K562 (cell line): ENCODE data around the gene HIF1A. TPM values are rescaled to one million over a fixed set of nuclear protein-coding genes. Genes with fewer than 3 reads are reported as not detected.

Experiments used
- FOXM1 ChIP-seq, 2 experiments: fragments of 450-650 bp in 1 of 2; sonication (generic) in 1 of 2; formaldehyde crosslinking in 1 of 2; IDR thresholded peaks; 2 replicates each; pipeline versions ENCODE4 v1.6.1 to v1.9.0; 2017 to 2022; ENCODE audit warnings: low read depth in 2 of 2, mild to moderate bottlenecking in 2 of 2, missing genetic modification reagents in 1 of 2, moderate library complexity in 1 of 2
- NCOA2 ChIP-seq, 2 experiments: fragments of 450-650 bp; IDR thresholded peaks; 2 replicates each; pipeline ENCODE4 v1.6.1; 2018; ENCODE audit warnings: mild to moderate bottlenecking in 2 of 2, moderate library complexity in 1 of 2; ENCODE audit not compliant: partially characterized antibody in 2 of 2
- SP2 ChIP-seq: IDR thresholded peaks from 2 replicates; pipeline ENCODE4 v1.6.1; 2011; ENCODE audit warnings: mild to moderate bottlenecking, low read depth, low read length, moderate library complexity; ENCODE audit not compliant: poor library complexity, severe bottlenecking; ENCODE audit errors: extremely low read depth
- ZNF3 ChIP-seq: fragments of 250-450 bp; sonication (Bioruptor Pico); IDR thresholded peaks from 2 replicates; pipeline ENCODE4 v1.5.0; 2021; ENCODE audit warnings: mild to moderate bottlenecking, moderate library complexity
- polyA plus RNA-seq, 8 experiments: library from polyadenylated mRNA; depleted of rRNA in 4 of 8; stranded (reverse) in 5 of 8; unstranded in 3 of 8; fragments of >200 nt; fragmentation: Nextera tagmentation in 2 of 8; fragmentation: Illumina TruSeq in 1 of 8; extraction: Ambion mirVana in 2 of 8; extraction: Trizol in 1 of 8; gene quantifications; 2 replicates each; pipeline versions ENCODE4 v1.2.1 to v1.2.3, GENCODE V29; 2011 to 2014; ENCODE audit warnings: inconsistent platforms in 1 of 8, missing spikeins in 1 of 8
- total RNA-seq, 7 experiments: library from RNA; depleted of rRNA in 6 of 7; stranded (reverse); fragments of >200 nt in 6 of 7; fragmentation: Illumina TruSeq in 2 of 7; extraction: Trizol in 2 of 7; gene quantifications; 2 replicates each; pipeline versions ENCODE4 v1.2.1 to v1.2.3, GENCODE V29; 2011 to 2021; ENCODE audit warnings: low replicate concordance in 1 of 7
- TF ChIP-seq, protein P1 (sequence below): fragments of 450-650 bp; formaldehyde crosslinking; conservative IDR thresholded peaks from 2 replicates; pipeline ENCODE4 v1.4.0; 2022; ENCODE audit warnings: mild to moderate bottlenecking, missing genetic modification characterization
- TF ChIP-seq, protein P2 (sequence below): fragments of 450-650 bp; conservative IDR thresholded peaks from 2 replicates; pipeline ENCODE4 v1.6.1; 2016; ENCODE audit warnings: missing genetic modification characterization, low read depth, mild to moderate bottlenecking, missing compliant biosample characterization, moderate library complexity
- TF ChIP-seq, protein P3 (sequence below): sonication (generic); formaldehyde crosslinking; IDR thresholded peaks from 2 replicates; pipeline ENCODE4 v1.8.0; 2022; ENCODE audit warnings: mild to moderate bottlenecking, low read depth, missing genetic modification reagents

HIF1A gene
- total and polyA plus RNA-seq, 9 of the 15 experiments (the other 6 are each of a cell fraction or from before 2014, with no cell fraction given): 5.9 to 35.3 (median 24.2) TPM

DNA sequence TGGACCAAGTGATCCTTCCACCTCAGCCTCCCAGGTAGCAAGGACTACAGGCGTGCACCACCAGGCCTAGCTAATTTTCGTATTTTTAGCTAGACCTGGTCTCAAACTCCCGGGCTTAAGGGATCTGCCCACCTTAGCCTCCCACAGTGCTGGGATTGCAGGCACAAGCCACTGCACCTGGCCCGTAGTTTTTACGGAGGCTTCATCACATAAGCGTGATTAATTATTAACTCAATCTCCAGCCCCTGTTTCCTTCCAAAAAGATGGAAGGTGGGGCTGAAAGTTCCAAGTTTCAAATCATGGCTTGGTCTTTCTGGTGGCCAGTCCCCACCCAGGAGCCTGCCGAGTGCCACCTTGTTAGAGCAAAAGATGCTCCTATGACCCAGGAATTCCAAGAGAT is 22.5 kb upstream of the HIF1A start (continued):
- TF ChIP-seq, protein P1, sequence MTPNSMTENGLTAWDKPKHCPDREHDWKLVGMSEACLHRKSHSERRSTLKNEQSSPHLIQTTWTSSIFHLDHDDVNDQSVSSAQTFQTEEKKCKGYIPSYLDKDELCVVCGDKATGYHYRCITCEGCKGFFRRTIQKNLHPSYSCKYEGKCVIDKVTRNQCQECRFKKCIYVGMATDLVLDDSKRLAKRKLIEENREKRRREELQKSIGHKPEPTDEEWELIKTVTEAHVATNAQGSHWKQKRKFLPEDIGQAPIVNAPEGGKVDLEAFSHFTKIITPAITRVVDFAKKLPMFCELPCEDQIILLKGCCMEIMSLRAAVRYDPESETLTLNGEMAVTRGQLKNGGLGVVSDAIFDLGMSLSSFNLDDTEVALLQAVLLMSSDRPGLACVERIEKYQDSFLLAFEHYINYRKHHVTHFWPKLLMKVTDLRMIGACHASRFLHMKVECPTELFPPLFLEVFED (CRISPR knock-in tag): no peak
- TF ChIP-seq, protein P2, sequence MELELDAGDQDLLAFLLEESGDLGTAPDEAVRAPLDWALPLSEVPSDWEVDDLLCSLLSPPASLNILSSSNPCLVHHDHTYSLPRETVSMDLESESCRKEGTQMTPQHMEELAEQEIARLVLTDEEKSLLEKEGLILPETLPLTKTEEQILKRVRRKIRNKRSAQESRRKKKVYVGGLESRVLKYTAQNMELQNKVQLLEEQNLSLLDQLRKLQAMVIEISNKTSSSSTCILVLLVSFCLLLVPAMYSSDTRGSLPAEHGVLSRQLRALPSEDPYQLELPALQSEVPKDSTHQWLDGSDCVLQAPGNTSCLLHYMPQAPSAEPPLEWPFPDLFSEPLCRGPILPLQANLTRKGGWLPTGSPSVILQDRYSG (tag): no peak
- TF ChIP-seq, protein P3, sequence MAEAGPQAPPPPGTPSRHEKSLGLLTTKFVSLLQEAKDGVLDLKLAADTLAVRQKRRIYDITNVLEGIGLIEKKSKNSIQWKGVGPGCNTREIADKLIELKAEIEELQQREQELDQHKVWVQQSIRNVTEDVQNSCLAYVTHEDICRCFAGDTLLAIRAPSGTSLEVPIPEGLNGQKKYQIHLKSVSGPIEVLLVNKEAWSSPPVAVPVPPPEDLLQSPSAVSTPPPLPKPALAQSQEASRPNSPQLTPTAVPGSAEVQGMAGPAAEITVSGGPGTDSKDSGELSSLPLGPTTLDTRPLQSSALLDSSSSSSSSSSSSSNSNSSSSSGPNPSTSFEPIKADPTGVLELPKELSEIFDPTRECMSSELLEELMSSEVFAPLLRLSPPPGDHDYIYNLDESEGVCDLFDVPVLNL (CRISPR knock-in tag): no peak
- TF ChIP-seq ZNF3 (CRISPR knock-in tag) (no peak), NCOA2 (IDR thresholded peaks at IDR 0.05; ENCODE audit: partially characterized antibody in 2 of 2) (no peak), FOXM1 (IDR thresholded peaks at IDR 0.05; ENCODE audit: low read depth) (no peak), FOXM1 (CRISPR knock-in tag; IDR thresholded peaks at IDR 0.05; ENCODE audit: low read depth) (no peak), SP2 (no peak)
- TF ChIP-seq, all 486 proteins: peak for 0
